ENCODE measurements around the gene NAPSA.
"Not testable (repeated sequence)": the region's sequence is repeated elsewhere in the genome, so short reads cannot be mapped to it uniquely, and the experiment has no call there.

Gene NAPSA

GRCh38 chr19:50399368-50399745, 33.9 kb upstream of the NAPSA start:
- H3K27ac ChIP-seq, result no peak overlapping the region
- H3K9me3 ChIP-seq (ENCODE audit: severe bottlenecking), result no peaks in the 10 kb centered on the region
- no peak for DNase-seq
- H3K27me3 ChIP-seq (ENCODE audit: insufficient read depth, low read depth, severe bottlenecking), result no peaks in the 10 kb centered on the region
- peaks cover 38% of the 10 kb centered on the region for H3K36me3 ChIP-seq
- TF ChIP-seq CTCF (IDR thresholded peaks at IDR 0.05; ENCODE audit: low read depth, low read length), result no peak
- H3K4me3 ChIP-seq (ENCODE audit: low read depth, low read length), result no peak overlapping the region

- Histone ChIP-seq H3K4me3 (ENCODE audit: low read depth, low read length) (no peak overlapping the region), H3K27ac (no peak overlapping the region), H3K27me3 (ENCODE audit: insufficient read depth, low read depth, severe bottlenecking) (no peaks in the 10 kb centered on the region), H3K36me3 (peaks cover 39% of the 10 kb centered on the region), H3K9me3 (ENCODE audit: severe bottlenecking) (no peaks in the 10 kb centered on the region)
- no peak for DNase-seq
- no peak for TF ChIP-seq CTCF (IDR thresholded peaks at IDR 0.05; ENCODE audit: low read depth, low read length)
These were observed 33.4 kb upstream of the NAPSA start for GRCh38 chr19:50398675-50399367.

GRCh38 chr19:50394017-50394416, 28.6 kb upstream of the NAPSA start:
- no peak overlapping the region for H3K27ac ChIP-seq
- TF ChIP-seq CTCF (IDR thresholded peaks at IDR 0.05; ENCODE audit: low read depth, low read length), result no peak
- peaks cover 31% of the 10 kb centered on the region for H3K36me3 ChIP-seq
- H3K9me3 ChIP-seq (ENCODE audit: severe bottlenecking), result no peaks in the 10 kb centered on the region
- H3K27me3 ChIP-seq (ENCODE audit: insufficient read depth, low read depth, severe bottlenecking), result no peaks in the 10 kb centered on the region
- DNase-seq, result no peak
- H3K4me3 ChIP-seq (ENCODE audit: low read depth, low read length), result no peak overlapping the region

- Histone ChIP-seq H3K4me3 (ENCODE audit: low read depth, low read length) (no peak overlapping the region), H3K9me3 (ENCODE audit: severe bottlenecking) (no peaks in the 10 kb centered on the region), H3K27me3 (ENCODE audit: insufficient read depth, low read depth, severe bottlenecking) (no peaks in the 10 kb centered on the region), H3K27ac (no peak overlapping the region), H3K36me3 (peaks cover 29% of the 10 kb centered on the region)
- no peak for DNase-seq
- no peak for TF ChIP-seq CTCF (IDR thresholded peaks at IDR 0.05; ENCODE audit: low read depth, low read length)
These were observed 28.1 kb upstream of the NAPSA start for GRCh38 chr19:50393589-50393988.

- no peak for DNase-seq
- Histone ChIP-seq H3K36me3 (peaks cover 36% of the 10 kb centered on the region), H3K27me3 (ENCODE audit: insufficient read depth, low read depth, severe bottlenecking) (no peaks in the 10 kb centered on the region), H3K27ac (no peak overlapping the region), H3K9me3 (ENCODE audit: severe bottlenecking) (no peaks in the 10 kb centered on the region), H3K4me3 (ENCODE audit: low read depth, low read length) (no peak overlapping the region)
- TF ChIP-seq CTCF (IDR thresholded peaks at IDR 0.05; ENCODE audit: low read depth, low read length), result no peak
These were observed 27.3 kb upstream of the NAPSA start for GRCh38 chr19:50392759-50393158.

- not testable (repeated sequence) for H3K9me3 ChIP-seq (ENCODE audit: severe bottlenecking); H3K27me3 ChIP-seq (ENCODE audit: insufficient read depth, low read depth, severe bottlenecking); H3K27ac ChIP-seq; H3K4me3 ChIP-seq (ENCODE audit: low read depth, low read length); DNase-seq
- H3K36me3 ChIP-seq, result peaks cover 54% of the 10 kb centered on the region
These were observed 25.5 kb upstream of the NAPSA start for GRCh38 chr19:50390952-50391351.

- not testable (repeated sequence) for H3K9me3 ChIP-seq (ENCODE audit: severe bottlenecking); DNase-seq; H3K27me3 ChIP-seq (ENCODE audit: insufficient read depth, low read depth, severe bottlenecking); H3K27ac ChIP-seq; H3K4me3 ChIP-seq (ENCODE audit: low read depth, low read length)
- H3K36me3 ChIP-seq, result peaks cover 57% of the 10 kb centered on the region
These were observed 24.9 kb upstream of the NAPSA start for GRCh38 chr19:50390295-50390694.
